ENCODE measurements around the gene APLP2. TPM values are rescaled to one million over a fixed set of nuclear protein-coding genes. Genes with fewer than 3 reads are reported as not detected.

The APLP2 gene
- polyA plus RNA-seq, 1 donor from 2014 or later, result 226 TPM

- H3K36me3 ChIP-seq (ENCODE audit: insufficient read depth, low read length), result no peaks in the 10 kb centered on the region
- TF ChIP-seq RAD21 (conservative IDR thresholded peaks at IDR 0.05), result no peak
- no peak for TF ChIP-seq TAF1 (IDR thresholded peaks at IDR 0.05; ENCODE audit: low read depth)
- no peak for TF ChIP-seq SMC3 (conservative IDR thresholded peaks at IDR 0.05; ENCODE audit: poor library complexity)
- no peak for TF ChIP-seq POLR2AphosphoS5 (IDR thresholded peaks at IDR 0.05)
- TF ChIP-seq EZH2 (IDR thresholded peaks at IDR 0.05; ENCODE audit: borderline replicate concordance, insufficient read depth, low read length, poor library complexity, severe bottlenecking), result no peak
- TF ChIP-seq CTCF (IDR thresholded peaks at IDR 0.05; ENCODE audit: poor library complexity, severe bottlenecking), result no peak
- TF ChIP-seq EP300 (conservative IDR thresholded peaks at IDR 0.05; ENCODE audit: poor library complexity, severe bottlenecking), result no peak
- TF ChIP-seq, protein P1, sequence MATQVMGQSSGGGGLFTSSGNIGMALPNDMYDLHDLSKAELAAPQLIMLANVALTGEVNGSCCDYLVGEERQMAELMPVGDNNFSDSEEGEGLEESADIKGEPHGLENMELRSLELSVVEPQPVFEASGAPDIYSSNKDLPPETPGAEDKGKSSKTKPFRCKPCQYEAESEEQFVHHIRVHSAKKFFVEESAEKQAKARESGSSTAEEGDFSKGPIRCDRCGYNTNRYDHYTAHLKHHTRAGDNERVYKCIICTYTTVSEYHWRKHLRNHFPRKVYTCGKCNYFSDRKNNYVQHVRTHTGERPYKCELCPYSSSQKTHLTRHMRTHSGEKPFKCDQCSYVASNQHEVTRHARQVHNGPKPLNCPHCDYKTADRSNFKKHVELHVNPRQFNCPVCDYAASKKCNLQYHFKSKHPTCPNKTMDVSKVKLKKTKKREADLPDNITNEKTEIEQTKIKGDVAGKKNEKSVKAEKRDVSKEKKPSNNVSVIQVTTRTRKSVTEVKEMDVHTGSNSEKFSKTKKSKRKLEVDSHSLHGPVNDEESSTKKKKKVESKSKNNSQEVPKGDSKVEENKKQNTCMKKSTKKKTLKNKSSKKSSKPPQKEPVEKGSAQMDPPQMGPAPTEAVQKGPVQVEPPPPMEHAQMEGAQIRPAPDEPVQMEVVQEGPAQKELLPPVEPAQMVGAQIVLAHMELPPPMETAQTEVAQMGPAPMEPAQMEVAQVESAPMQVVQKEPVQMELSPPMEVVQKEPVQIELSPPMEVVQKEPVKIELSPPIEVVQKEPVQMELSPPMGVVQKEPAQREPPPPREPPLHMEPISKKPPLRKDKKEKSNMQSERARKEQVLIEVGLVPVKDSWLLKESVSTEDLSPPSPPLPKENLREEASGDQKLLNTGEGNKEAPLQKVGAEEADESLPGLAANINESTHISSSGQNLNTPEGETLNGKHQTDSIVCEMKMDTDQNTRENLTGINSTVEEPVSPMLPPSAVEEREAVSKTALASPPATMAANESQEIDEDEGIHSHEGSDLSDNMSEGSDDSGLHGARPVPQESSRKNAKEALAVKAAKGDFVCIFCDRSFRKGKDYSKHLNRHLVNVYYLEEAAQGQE (IDR thresholded peaks at IDR 0.05; ENCODE audit: borderline replicate concordance), result no peak
- TF ChIP-seq MXI1 (conservative IDR thresholded peaks at IDR 0.05; ENCODE audit: poor library complexity, severe bottlenecking), result no peak
- H2AFZ ChIP-seq (ENCODE audit: low read depth, low read length), result no peak overlapping the region
- no peaks in the 10 kb centered on the region for H3K9me2 ChIP-seq (ENCODE audit: insufficient read depth, low read length)
- H3K9ac ChIP-seq (ENCODE audit: low read length), result no peak overlapping the region
- H4K20me1 ChIP-seq (ENCODE audit: insufficient read depth), result no peaks in the 10 kb centered on the region
- no peak overlapping the region for H3K4me2 ChIP-seq (ENCODE audit: low read length)
- H3F3A ChIP-seq (ENCODE audit: insufficient read depth, low read length, poor library complexity, severe bottlenecking), result no peaks in the 10 kb centered on the region
- H3K79me2 ChIP-seq (replicated peaks; ENCODE audit: insufficient read depth, low read length), result no peaks in the 10 kb centered on the region
- peaks cover 41% of the 10 kb centered on the region for H3K27me3 ChIP-seq (ENCODE audit: insufficient read depth, low read depth, low read length)
- no peaks in the 10 kb centered on the region for H3K9me3 ChIP-seq (ENCODE audit: low read length)
- no peak overlapping the region for H3K27ac ChIP-seq (ENCODE audit: low read length)
- H3K4me3 ChIP-seq (ENCODE audit: low read length), result no peak overlapping the region
These were observed 93.9 kb downstream of the APLP2 start for GRCh38 chr11:130163346-130164220.

- Histone ChIP-seq H2AFZ (ENCODE audit: low read depth, low read length) (no peak overlapping the region), H3K36me3 (ENCODE audit: insufficient read depth, low read length) (no peaks in the 10 kb centered on the region), H3K9ac (ENCODE audit: low read length) (no peak overlapping the region), H3F3A (ENCODE audit: insufficient read depth, low read length, poor library complexity, severe bottlenecking) (no peaks in the 10 kb centered on the region), H3K27ac (ENCODE audit: low read length) (no peak overlapping the region), H3K4me2 (ENCODE audit: low read length) (no peak overlapping the region), H4K20me1 (ENCODE audit: insufficient read depth) (no peaks in the 10 kb centered on the region), H3K9me3 (ENCODE audit: low read length) (no peaks in the 10 kb centered on the region), H3K4me3 (ENCODE audit: low read length) (no peak overlapping the region), H3K27me3 (ENCODE audit: insufficient read depth, low read depth, low read length) (peaks cover 35% of the 10 kb centered on the region), H3K79me2 (replicated peaks; ENCODE audit: insufficient read depth, low read length) (no peaks in the 10 kb centered on the region), H3K9me2 (ENCODE audit: insufficient read depth, low read length) (no peaks in the 10 kb centered on the region)
- TF ChIP-seq EP300 (conservative IDR thresholded peaks at IDR 0.05; ENCODE audit: poor library complexity, severe bottlenecking), result no peak
- TF ChIP-seq MXI1 (conservative IDR thresholded peaks at IDR 0.05; ENCODE audit: poor library complexity, severe bottlenecking), result no peak
- no peak for TF ChIP-seq RAD21 (conservative IDR thresholded peaks at IDR 0.05)
- no peak for TF ChIP-seq POLR2AphosphoS5 (IDR thresholded peaks at IDR 0.05)
- TF ChIP-seq, protein P1 (IDR thresholded peaks at IDR 0.05; ENCODE audit: borderline replicate concordance), result no peak
- no peak for TF ChIP-seq EZH2 (IDR thresholded peaks at IDR 0.05; ENCODE audit: borderline replicate concordance, insufficient read depth, low read length, poor library complexity, severe bottlenecking)
- no peak for TF ChIP-seq TAF1 (IDR thresholded peaks at IDR 0.05; ENCODE audit: low read depth)
These were observed 94.5 kb downstream of the APLP2 start for GRCh38 chr11:130164221-130164570.

Data from neural cell (in vitro differentiated cells).